KMS-11 (cell line): ENCODE measurements around the gene SPINK5.

Source experiments
- H2AFZ ChIP-seq: fragments of 200-600 bp; sonication (generic); 2 replicates; pipeline ENCODE4 v1.6.1; 2016; ENCODE audit warnings: antibody characterized with exemption, mixed run types, low read depth
- H3K27ac ChIP-seq: fragments of 200-600 bp; sonication (generic); 2 replicates; pipeline ENCODE4 v1.6.1; 2016; ENCODE audit warnings: mild to moderate bottlenecking, mixed run types
- H3K27me3 ChIP-seq: fragments of 200-600 bp; sonication (generic); 2 replicates; pipeline ENCODE4 v1.6.1; 2017; ENCODE audit warnings: mild to moderate bottlenecking, low read depth, mixed run types, moderate library complexity; ENCODE audit not compliant: insufficient read depth
- H3K36me3 ChIP-seq: fragments of 200-600 bp; sonication (generic); 2 replicates; pipeline ENCODE4 v1.6.1; 2017; ENCODE audit warnings: mild to moderate bottlenecking, mixed run types; ENCODE audit not compliant: insufficient read depth
- H3K4me1 ChIP-seq: fragments of 200-600 bp; sonication (generic); 2 replicates; pipeline ENCODE4 v1.6.1; 2016; ENCODE audit warnings: mild to moderate bottlenecking, low read depth, mixed run types; ENCODE audit not compliant: poor library complexity, severe bottlenecking
- H3K4me2 ChIP-seq: fragments of 200-600 bp; sonication (generic); 2 replicates; pipeline ENCODE4 v1.7.0; 2016; ENCODE audit warnings: mild to moderate bottlenecking, mixed run types
- H3K4me3 ChIP-seq: fragments of 200-600 bp; sonication (generic); IDR thresholded peaks from 2 replicates; pipeline ENCODE4 v1.6.1; 2017; ENCODE audit warnings: low read depth, low read length, mixed read lengths; ENCODE audit not compliant: insufficient read depth
- H3K79me2 ChIP-seq: fragments of 200-600 bp; sonication (generic); 2 replicates; pipeline ENCODE4 v1.6.1; 2016; ENCODE audit warnings: low read depth, mixed run types; ENCODE audit not compliant: insufficient read depth
- H3K9ac ChIP-seq: fragments of 200-600 bp; sonication (generic); 2 replicates; pipeline ENCODE4 v1.6.1; 2016; ENCODE audit warnings: mild to moderate bottlenecking, mixed run types
- H4K20me1 ChIP-seq: fragments of 200-600 bp; sonication (generic); 2 replicates; pipeline ENCODE4 v1.6.1; 2016; ENCODE audit warnings: mild to moderate bottlenecking, mixed run types; ENCODE audit not compliant: insufficient read depth
- CTCF ChIP-seq: fragments of 200-600 bp; sonication (generic); conservative IDR thresholded peaks from 2 replicates; pipeline ENCODE4 v1.6.1; 2017; ENCODE audit warnings: low read depth, mild to moderate bottlenecking, antibody characterized with exemption, low read length, moderate library complexity, mixed read lengths

SPINK5 gene

DNA sequence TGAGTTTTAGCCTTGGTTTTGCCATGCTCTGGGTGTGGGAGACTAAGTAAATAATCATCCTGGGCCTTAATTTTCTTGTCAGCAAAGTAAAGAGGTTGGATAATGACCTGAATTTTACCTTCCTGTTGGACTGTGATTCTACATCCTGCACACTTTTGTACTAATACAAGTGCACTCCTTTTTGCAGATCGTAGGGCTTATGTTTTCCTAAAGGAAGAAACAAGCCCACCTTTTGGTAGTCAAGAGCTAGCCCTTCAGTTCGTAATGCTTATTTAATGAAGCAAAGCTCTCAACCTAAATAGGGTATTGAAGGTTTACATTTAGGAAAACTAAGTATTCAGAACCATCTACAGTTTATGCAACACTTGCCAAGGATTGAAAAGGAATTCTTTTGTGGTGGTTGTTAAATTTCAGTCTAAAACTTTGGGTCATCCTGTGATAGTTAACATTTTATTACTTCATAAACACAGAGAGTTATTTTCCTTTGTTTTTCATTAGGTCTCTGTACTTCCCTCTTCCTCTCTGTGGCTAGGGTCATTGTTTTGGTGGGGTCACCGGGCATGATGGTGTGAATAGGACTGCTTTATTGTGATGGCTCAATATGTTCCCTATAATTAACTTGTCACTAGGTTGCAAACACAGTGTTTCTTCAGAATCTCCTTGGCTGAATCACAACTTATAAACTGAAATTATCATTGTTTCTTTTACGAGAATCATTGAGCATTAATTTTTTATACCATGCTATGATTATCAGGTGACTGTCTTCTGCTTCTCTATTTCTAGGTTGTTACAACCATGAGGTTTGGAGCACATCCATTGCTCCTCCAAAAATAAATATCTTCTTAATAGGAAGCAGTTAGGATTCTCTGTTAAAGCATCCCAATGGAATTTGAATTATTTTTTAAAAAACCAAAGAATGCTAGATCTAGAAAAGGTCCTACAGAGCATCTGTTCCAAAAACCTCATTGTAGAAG, 28.5 kb downstream of the SPINK5 start:
- H3K9ac ChIP-seq: no peak overlapping the region
- H3K4me2 ChIP-seq: peak overlapping the region; percentile 75; the same call in 1 of the 2 replicates
- H2AFZ ChIP-seq: no peak overlapping the region
- no peaks in the 10 kb centered on the region for H3K36me3 ChIP-seq
- H4K20me1 ChIP-seq: no peaks in the 10 kb centered on the region
- H3K4me1 ChIP-seq: peaks cover 51% of the 10 kb centered on the region
- no peaks in the 10 kb centered on the region for H3K79me2 ChIP-seq
- TF ChIP-seq CTCF: no peak
- no peak overlapping the region for H3K27ac ChIP-seq
- H3K4me3 ChIP-seq: no peak overlapping the region
- H3K27me3 ChIP-seq: no peaks in the 10 kb centered on the region

DNA sequence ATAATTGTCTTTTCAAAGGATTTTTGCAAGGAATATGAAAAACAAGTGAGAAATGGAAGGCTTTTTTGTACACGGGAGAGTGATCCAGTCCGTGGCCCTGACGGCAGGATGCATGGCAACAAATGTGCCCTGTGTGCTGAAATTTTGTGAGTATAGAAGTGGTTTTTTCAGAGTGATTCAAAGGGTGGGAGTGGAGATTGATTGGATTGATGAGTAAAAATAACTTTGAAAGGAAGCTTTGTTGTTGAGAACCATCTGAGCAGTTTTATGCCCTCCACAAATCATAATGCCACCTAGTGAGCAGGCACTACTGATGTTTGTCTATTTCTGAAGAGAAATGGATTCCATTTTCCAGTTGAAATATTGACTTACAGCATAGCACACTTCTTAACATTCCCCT, 30.6 kb downstream of the SPINK5 start:
- H3K9ac ChIP-seq: no peak overlapping the region
- H3K4me2 ChIP-seq: no peak overlapping the region
- no peaks in the 10 kb centered on the region for H4K20me1 ChIP-seq
- H3K27me3 ChIP-seq: no peaks in the 10 kb centered on the region
- H3K4me1 ChIP-seq: peaks cover 31% of the 10 kb centered on the region
- no peak overlapping the region for H2AFZ ChIP-seq
- H3K27ac ChIP-seq: no peak overlapping the region
- no peaks in the 10 kb centered on the region for H3K79me2 ChIP-seq
- H3K4me3 ChIP-seq: no peak overlapping the region
- TF ChIP-seq CTCF: no peak
- H3K36me3 ChIP-seq: no peaks in the 10 kb centered on the region

DNA sequence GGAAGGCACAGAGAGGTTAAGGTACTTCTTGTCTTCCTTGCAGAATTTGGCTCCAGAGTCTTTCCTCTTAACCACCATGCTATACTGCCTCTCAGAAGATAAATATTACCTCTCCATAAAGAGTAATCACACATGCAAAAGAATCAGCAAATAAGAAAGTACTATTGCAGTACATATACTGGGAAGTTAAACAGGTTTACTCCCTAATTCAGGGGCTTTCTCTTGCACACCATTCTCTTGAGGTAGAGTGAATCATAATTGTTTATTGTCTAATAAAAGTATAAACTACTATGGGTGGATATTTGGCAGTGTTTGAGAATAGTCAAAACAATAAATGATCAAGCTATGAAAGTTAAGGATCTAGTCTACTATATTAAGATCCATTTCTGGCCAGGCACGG, 40.4 kb downstream of the SPINK5 start:
- Histone ChIP-seq H3K36me3 (no peaks in the 10 kb centered on the region), H2AFZ (no peak overlapping the region), H3K4me2 (no peak overlapping the region), H3K79me2 (no peaks in the 10 kb centered on the region), H3K27me3 (no peaks in the 10 kb centered on the region), H3K4me1 (no peaks in the 10 kb centered on the region), H4K20me1 (no peaks in the 10 kb centered on the region), H3K27ac (no peak overlapping the region), H3K9ac (no peak overlapping the region), H3K4me3 (no peak overlapping the region)
- TF ChIP-seq CTCF: no peak

DNA sequence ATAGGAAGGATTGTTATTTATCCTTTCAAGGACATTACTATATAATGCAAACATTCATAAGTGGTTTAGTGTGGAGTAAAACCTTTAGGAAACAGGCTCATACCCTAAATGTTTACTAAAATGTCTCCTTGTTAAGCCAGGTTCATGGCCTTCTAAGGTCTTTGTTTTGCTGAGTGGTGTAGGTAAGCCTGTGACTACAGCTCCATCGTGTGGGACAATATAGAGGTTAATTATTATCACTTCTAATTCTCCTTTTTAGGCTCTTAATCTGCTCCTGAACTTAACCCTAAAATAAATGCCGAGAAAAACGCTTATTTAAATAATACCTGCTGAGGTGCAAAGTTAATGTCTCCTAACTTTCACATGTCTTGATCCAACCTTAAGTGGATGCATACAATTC, 43.8 kb downstream of the SPINK5 start:
- Histone ChIP-seq H3K79me2 (no peaks in the 10 kb centered on the region), H3K4me3 (no peak overlapping the region), H3K4me1 (no peaks in the 10 kb centered on the region), H2AFZ (no peak overlapping the region), H3K4me2 (no peak overlapping the region), H3K27ac (no peak overlapping the region), H4K20me1 (no peaks in the 10 kb centered on the region), H3K36me3 (no peaks in the 10 kb centered on the region), H3K9ac (no peak overlapping the region), H3K27me3 (no peaks in the 10 kb centered on the region)
- no peak for TF ChIP-seq CTCF
